ENCODE data around the gene CETP. TPM values are rescaled to one million over a fixed set of nuclear protein-coding genes. Genes with fewer than 3 reads are reported as not detected.

Gene CETP
- polyA plus RNA-seq, 1 experiment, result 0.09 TPM

GRCh38 chr16:56941092-56941491 is 20.7 kb upstream of the CETP start:
- Histone ChIP-seq H3K4me3 (ENCODE audit: low read depth, low read length) (no peak overlapping the region), H3K27me3 (ENCODE audit: control insufficient read depth, insufficient read depth, low read length) (no peaks in the 10 kb centered on the region), H3K27ac (ENCODE audit: low read depth, low read length) (no peak overlapping the region), H3K9me3 (ENCODE audit: control insufficient read depth, insufficient read depth, low read length) (no peaks in the 10 kb centered on the region)
- ChIA-PET POLR2A (interaction anchor here (1.0 kb wide), 1 partner anchor 10 kb away, joined by 7 read pairs; no protein-coding TSS in a partner anchor), CTCF (interaction anchor here (1.3 to 1.4 kb wide), 3 partner anchors 23 to 147 kb away, joined by 4 to 6 read pairs (median 6); no protein-coding TSS in a partner anchor)
- DNase-seq (ENCODE audit: low read depth, low spot score), result no peak
- TF ChIP-seq, protein P1, sequence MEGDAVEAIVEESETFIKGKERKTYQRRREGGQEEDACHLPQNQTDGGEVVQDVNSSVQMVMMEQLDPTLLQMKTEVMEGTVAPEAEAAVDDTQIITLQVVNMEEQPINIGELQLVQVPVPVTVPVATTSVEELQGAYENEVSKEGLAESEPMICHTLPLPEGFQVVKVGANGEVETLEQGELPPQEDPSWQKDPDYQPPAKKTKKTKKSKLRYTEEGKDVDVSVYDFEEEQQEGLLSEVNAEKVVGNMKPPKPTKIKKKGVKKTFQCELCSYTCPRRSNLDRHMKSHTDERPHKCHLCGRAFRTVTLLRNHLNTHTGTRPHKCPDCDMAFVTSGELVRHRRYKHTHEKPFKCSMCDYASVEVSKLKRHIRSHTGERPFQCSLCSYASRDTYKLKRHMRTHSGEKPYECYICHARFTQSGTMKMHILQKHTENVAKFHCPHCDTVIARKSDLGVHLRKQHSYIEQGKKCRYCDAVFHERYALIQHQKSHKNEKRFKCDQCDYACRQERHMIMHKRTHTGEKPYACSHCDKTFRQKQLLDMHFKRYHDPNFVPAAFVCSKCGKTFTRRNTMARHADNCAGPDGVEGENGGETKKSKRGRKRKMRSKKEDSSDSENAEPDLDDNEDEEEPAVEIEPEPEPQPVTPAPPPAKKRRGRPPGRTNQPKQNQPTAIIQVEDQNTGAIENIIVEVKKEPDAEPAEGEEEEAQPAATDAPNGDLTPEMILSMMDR (IDR thresholded peaks at IDR 0.05; ENCODE audit: low read depth, low read length), result no peak

DNA sequence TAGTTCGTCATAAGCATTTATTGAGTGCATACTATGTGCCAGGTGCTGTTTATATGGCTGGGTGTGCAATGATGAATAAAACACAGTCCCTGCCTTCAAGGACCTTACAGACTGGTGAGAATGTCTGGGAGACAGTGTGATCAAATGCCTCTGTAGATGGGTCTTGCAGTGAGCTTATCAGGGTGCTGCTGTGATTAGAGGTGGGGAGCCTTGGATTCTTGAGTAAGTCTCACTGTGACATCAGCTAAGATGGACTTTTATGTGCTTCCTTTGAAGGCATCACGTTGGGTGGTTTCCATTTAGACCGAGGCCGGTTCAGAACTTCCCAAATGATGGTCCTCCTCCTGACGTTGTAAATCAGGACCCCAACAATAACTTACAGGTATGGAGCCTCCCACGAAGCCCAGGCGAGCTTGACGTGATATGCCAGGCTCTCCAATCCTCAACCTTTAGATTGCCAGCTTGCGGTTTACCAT is 19.9 kb upstream of the CETP start:
- no peak for DNase-seq (ENCODE audit: low read depth, low spot score)
- TF ChIP-seq, protein P1 (IDR thresholded peaks at IDR 0.05; ENCODE audit: low read depth, low read length), result no peak
- no peaks in the 10 kb centered on the region for H3K9me3 ChIP-seq (ENCODE audit: control insufficient read depth, insufficient read depth, low read length)
- POLR2A ChIA-PET, result no interaction called here
- no peaks in the 10 kb centered on the region for H3K27me3 ChIP-seq (ENCODE audit: control insufficient read depth, insufficient read depth, low read length)
- CTCF ChIA-PET, result interaction anchor here (1.3 to 1.4 kb wide), 3 partner anchors 23 to 148 kb away, joined by 4 to 6 read pairs (median 6); no protein-coding TSS in a partner anchor
- no peak overlapping the region for H3K4me3 ChIP-seq (ENCODE audit: low read depth, low read length)
- H3K27ac ChIP-seq (ENCODE audit: low read depth, low read length), result no peak overlapping the region

DNA sequence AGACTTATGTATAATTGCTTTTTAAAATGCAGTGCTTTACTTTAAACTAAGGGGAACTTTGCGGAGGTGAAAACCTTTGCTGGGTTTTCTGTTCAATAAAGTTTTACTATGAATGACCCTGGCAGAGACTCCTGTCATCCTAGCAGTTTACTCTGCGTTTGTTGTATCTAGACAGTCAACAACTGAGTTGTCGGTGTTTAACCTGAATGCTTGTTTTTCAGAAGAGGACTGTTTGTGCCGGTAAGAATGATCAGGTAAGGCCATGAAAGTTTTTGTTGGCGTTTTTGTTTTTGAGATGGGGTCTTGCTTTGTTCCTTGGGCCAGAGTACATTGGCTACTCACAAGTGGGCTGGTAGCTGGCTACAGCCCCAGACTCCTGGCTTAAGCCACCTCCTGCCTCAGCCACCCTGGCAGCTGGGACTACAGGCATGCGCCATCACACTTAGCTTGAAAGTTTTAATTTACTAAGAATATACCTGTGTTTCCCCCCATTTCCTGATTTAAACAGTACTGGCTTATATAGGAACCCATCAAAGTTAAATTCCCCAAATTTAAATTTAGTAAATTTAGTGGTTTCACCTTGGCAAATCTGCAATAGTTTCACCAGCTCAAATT is 17.9 kb upstream of the CETP start:
- no peak for DNase-seq (ENCODE audit: low read depth, low spot score)
- H3K27me3 ChIP-seq (ENCODE audit: control insufficient read depth, insufficient read depth, low read length), result no peaks in the 10 kb centered on the region
- TF ChIP-seq, protein P1 (IDR thresholded peaks at IDR 0.05; ENCODE audit: low read depth, low read length), result no peak
- no peaks in the 10 kb centered on the region for H3K9me3 ChIP-seq (ENCODE audit: control insufficient read depth, insufficient read depth, low read length)
- ChIA-PET CTCF (interaction anchor here (0.7 kb wide), 1 partner anchor 77 kb away, joined by 4 read pairs; no protein-coding TSS in a partner anchor), POLR2A (interaction anchor here (1.0 to 4.3 kb wide), 2 partner anchors 11 to 21 kb away, joined by 3 to 25 read pairs; partner anchors contain the start of gene HERPUD1)
- H3K27ac ChIP-seq (ENCODE audit: low read depth, low read length), result no peak overlapping the region
- no peak overlapping the region for H3K4me3 ChIP-seq (ENCODE audit: low read depth, low read length)

DNA sequence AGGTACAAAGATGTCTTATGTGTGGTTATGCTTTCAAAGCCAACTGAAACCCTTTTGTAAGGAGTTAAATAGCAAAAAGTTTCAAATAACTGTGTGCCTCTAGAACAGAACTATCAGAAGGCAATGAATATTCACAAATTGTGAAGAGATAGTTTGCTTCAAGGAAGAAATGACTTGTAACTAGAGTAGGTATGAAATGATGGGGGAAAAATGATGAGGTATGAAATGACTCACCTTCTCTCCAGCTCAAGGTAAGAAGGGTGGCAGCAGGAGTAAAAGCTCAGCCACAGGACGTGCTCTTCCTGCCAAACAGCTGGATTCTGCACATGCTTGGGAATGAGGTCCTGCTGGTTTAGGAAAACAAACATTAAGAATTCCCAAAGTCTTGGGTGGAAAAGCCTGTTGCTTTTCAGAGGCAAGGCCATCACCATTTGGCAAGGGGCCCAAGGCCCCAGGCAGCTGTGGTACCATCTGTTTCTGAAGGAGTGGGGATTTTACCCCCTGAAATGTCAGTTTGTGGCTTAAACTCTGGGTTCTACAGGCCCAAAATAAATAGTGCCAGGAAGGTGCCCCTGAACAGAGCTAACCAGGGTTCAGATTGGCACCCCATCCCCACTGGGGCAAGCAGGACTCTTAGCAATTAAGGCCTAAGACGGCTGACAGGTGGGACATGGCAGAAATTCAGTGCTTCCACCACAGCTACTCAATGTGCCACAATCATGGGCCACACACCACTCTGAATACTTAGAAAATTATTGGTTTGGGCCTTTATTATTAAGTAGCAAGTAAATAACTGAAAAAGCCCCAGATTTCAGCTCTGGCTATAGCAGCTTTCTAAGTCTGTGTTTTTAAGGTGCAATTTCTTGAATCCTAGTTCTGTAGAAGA is 16.6 kb upstream of the CETP start:
- no peak for DNase-seq (ENCODE audit: low read depth, low spot score)
- Histone ChIP-seq H3K27me3 (ENCODE audit: control insufficient read depth, insufficient read depth, low read length) (no peaks in the 10 kb centered on the region), H3K4me3 (ENCODE audit: low read depth, low read length) (no peak overlapping the region), H3K27ac (ENCODE audit: low read depth, low read length) (no peak overlapping the region), H3K9me3 (ENCODE audit: control insufficient read depth, insufficient read depth, low read length) (no peaks in the 10 kb centered on the region)
- TF ChIP-seq, protein P1 (IDR thresholded peaks at IDR 0.05; ENCODE audit: low read depth, low read length), result no peak
- POLR2A ChIA-PET, result interaction anchor here (0.6 to 4.3 kb wide), 9 partner anchors 12 to 158 kb away, joined by 3 to 25 read pairs (median 4); partner anchors contain the start of genes HERPUD1 and NLRC5
- CTCF ChIA-PET, result interaction anchor here (0.7 to 0.9 kb wide), 2 partner anchors 148 to 150 kb away, joined by 3 to 5 read pairs; partner anchors contain the start of gene CPNE2
